DOHH2 (cell line): ENCODE measurements around the gene SPANXC.

Experiments
- H3F3A ChIP-seq: fragments of 200-600 bp; sonication (generic), shearing (Covaris generic); 2 replicates; pipeline ENCODE4 v1.6.0; 2016; ENCODE audit warnings: antibody characterized with exemption, mild to moderate bottlenecking; ENCODE audit not compliant: control insufficient read depth, insufficient read depth
- H3K27ac ChIP-seq: fragments of 200-600 bp; sonication (generic); 2 replicates; pipeline ENCODE4 v1.5.1; 2014; ENCODE audit warnings: low read depth, mild to moderate bottlenecking, low read length, moderate library complexity
- H3K27me3 ChIP-seq: fragments of 200-600 bp; sonication (generic); 2 replicates; pipeline ENCODE4 v1.6.1; 2014; ENCODE audit warnings: mild to moderate bottlenecking, low read length, mixed read lengths; ENCODE audit not compliant: control insufficient read depth
- H3K36me3 ChIP-seq: fragments of 200-600 bp; sonication (generic); 2 replicates; pipeline ENCODE4 v1.6.1; 2014; ENCODE audit warnings: mild to moderate bottlenecking, low read length, moderate library complexity, mixed read lengths; ENCODE audit not compliant: control insufficient read depth
- H3K4me1 ChIP-seq: fragments of 200-600 bp; sonication (generic); 2 replicates; pipeline ENCODE4 v1.6.1; 2014; ENCODE audit warnings: mild to moderate bottlenecking, low read length, mixed read lengths; ENCODE audit not compliant: control insufficient read depth
- H3K4me2 ChIP-seq: fragments of 200-600 bp; sonication (generic); 2 replicates; pipeline ENCODE4 v1.6.0; 2014; ENCODE audit warnings: mild to moderate bottlenecking, low read length, moderate library complexity
- H3K4me3 ChIP-seq: fragments of 200-600 bp; sonication (generic); 2 replicates; pipeline ENCODE4 v1.5.1; 2014; ENCODE audit warnings: mild to moderate bottlenecking, low read length, mixed read lengths
- H3K79me2 ChIP-seq: fragments of 200-600 bp; sonication (generic); 2 replicates; pipeline ENCODE4 v1.6.1; 2014; ENCODE audit warnings: mild to moderate bottlenecking, low read length, mixed read lengths; ENCODE audit not compliant: control insufficient read depth
- H3K9me2 ChIP-seq: fragments of 200-600 bp; sonication (generic); replicated peaks from 2 replicates; pipeline ENCODE4 v1.6.1; 2014; ENCODE audit warnings: mild to moderate bottlenecking, low read length, mixed read lengths; ENCODE audit not compliant: control insufficient read depth
- H3K9me3 ChIP-seq: fragments of 200-600 bp; sonication (generic); 2 replicates; pipeline ENCODE4 v1.6.1; 2014; ENCODE audit warnings: antibody characterized with exemption, low read length, mixed read lengths; ENCODE audit not compliant: control insufficient read depth, insufficient read depth
- H4K20me1 ChIP-seq: fragments of 200-600 bp; sonication (generic); 2 replicates; pipeline ENCODE4 v1.6.0; 2014; ENCODE audit warnings: low read depth, mild to moderate bottlenecking, antibody characterized with exemption, low read length, moderate library complexity; ENCODE audit not compliant: control insufficient read depth, insufficient read depth
- EZH2phosphoT487 ChIP-seq: fragments of 200-600 bp; sonication (generic); IDR thresholded peaks from 2 replicates; pipeline ENCODE4 v1.6.1; 2017; ENCODE audit warnings: borderline replicate concordance, mild to moderate bottlenecking, antibody characterized with exemption, low read length, moderate library complexity, mixed read lengths
- TF ChIP-seq, protein P1 (sequence below): fragments of 200-600 bp; sonication (generic); IDR thresholded peaks from one replicate; pipeline ENCODE4 v1.5.1; 2014; ENCODE audit warnings: antibody characterized with exemption, mild to moderate bottlenecking, low read depth, low read length; ENCODE audit not compliant: poor library complexity, severe bottlenecking

Gene SPANXC

DNA sequence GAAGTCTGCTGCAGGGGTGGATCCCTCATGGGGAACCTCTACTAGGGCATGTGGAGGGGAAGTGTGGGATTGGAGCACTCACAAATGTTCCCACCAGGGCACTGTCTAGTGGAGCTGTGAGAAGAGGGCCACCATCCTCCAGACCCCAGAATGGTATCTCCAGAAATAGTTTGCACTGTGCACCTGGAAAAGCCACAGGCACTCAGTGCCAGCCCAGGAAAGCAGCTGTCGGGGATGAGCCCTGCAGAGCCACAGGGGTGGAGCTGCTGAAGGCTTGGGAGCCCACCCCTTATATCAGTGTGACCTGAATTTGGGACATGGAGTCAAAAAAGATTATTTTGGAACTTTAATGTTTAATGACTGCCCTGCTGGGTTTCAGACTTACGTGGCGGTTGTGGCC, 40.4 kb downstream of the SPANXC start:
- Histone ChIP-seq H3K9me2 (no peaks in the 10 kb centered on the region), H3K36me3 (no peaks in the 10 kb centered on the region), H4K20me1 (no peaks in the 10 kb centered on the region), H3K4me1 (no peaks in the 10 kb centered on the region), H3K27ac (no peak overlapping the region), H3K27me3 (no peaks in the 10 kb centered on the region), H3K4me3 (no peak overlapping the region), H3F3A (no peaks in the 10 kb centered on the region), H3K4me2 (no peak overlapping the region), H3K9me3 (no peaks in the 10 kb centered on the region), H3K79me2 (no peaks in the 10 kb centered on the region)
- TF ChIP-seq EZH2phosphoT487, result no peak
- TF ChIP-seq, protein P1, sequence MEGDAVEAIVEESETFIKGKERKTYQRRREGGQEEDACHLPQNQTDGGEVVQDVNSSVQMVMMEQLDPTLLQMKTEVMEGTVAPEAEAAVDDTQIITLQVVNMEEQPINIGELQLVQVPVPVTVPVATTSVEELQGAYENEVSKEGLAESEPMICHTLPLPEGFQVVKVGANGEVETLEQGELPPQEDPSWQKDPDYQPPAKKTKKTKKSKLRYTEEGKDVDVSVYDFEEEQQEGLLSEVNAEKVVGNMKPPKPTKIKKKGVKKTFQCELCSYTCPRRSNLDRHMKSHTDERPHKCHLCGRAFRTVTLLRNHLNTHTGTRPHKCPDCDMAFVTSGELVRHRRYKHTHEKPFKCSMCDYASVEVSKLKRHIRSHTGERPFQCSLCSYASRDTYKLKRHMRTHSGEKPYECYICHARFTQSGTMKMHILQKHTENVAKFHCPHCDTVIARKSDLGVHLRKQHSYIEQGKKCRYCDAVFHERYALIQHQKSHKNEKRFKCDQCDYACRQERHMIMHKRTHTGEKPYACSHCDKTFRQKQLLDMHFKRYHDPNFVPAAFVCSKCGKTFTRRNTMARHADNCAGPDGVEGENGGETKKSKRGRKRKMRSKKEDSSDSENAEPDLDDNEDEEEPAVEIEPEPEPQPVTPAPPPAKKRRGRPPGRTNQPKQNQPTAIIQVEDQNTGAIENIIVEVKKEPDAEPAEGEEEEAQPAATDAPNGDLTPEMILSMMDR, result no peak
